ENCODE results near the gene MTHFD2.
"Not testable (repeated sequence)": the region's sequence is repeated elsewhere in the genome, so short reads cannot be mapped to it uniquely, and the experiment has no call there.

MTHFD2 gene

DNA sequence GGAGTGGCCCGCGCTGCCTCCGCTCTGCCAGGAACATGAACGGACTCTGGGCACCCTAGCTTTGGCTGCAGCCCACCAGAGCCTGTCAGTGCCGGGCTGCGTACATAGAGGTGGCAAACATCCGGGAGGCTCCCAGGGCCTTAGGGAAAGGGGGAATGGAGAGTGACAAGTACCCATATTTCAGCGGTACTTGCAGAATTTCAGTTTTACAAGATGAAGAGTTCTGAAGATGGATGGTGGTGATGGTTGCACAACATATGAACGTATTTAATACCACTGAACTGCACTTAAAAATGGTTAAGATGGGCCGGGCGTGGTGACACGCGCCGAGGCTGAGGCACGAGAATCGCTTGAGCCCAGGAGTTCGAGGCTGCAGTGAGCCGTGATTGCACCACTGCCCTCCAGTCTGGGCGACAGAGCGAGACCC is 873 bp downstream of the MTHFD2 start:
- peaks cover 10% of the 10 kb centered on the region for H3K36me3 ChIP-seq (ENCODE audit: control insufficient read depth, insufficient read depth, low read length, severe bottlenecking)
- peak overlapping the region; percentile 98 for H3K9ac ChIP-seq (ENCODE audit: low read length)
- peaks cover 41% of the 10 kb centered on the region for H3K4me1 ChIP-seq (ENCODE audit: control insufficient read depth, insufficient read depth, low read length)
- peak overlapping the region; percentile 96 for H3K4me3 ChIP-seq (ENCODE audit: low read length)
- no peaks in the 10 kb centered on the region for H3K9me3 ChIP-seq (ENCODE audit: control insufficient read depth, low read length)
- H3K27me3 ChIP-seq (replicated peaks; ENCODE audit: control insufficient read depth, insufficient read depth, low read length), result no peaks in the 10 kb centered on the region
- DNase-seq (ENCODE audit: low read depth), result no peak

DNA sequence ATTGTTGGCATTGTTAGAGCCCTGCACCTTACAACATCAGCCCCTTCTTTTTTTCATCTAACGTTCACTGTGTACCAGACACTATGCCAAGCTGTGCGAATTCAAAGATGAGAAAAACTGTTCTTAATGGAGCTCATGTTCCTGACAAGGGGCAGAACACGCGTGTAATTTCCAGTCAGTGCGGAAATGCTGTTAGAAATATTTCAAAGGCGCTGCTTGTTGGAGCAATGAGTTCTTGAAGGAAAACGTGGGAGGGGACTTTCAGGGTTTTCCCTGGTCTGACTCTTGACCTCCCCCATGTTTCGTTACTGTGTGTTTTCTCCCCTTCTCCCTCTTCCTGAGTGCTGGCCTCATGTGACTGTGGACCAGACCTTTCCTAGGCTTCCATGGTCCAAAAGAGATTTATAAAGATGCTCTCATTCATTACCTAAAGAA is 1.5 kb downstream of the MTHFD2 start:
- H3K27me3 ChIP-seq (replicated peaks; ENCODE audit: control insufficient read depth, insufficient read depth, low read length), result no peaks in the 10 kb centered on the region
- peaks cover 43% of the 10 kb centered on the region for H3K4me1 ChIP-seq (ENCODE audit: control insufficient read depth, insufficient read depth, low read length)
- H3K9me3 ChIP-seq (ENCODE audit: control insufficient read depth, low read length), result no peaks in the 10 kb centered on the region
- peak overlapping the region; percentile 96 for H3K4me3 ChIP-seq (ENCODE audit: low read length)
- peak; percentile 60 for DNase-seq (ENCODE audit: low read depth)
- H3K36me3 ChIP-seq (ENCODE audit: control insufficient read depth, insufficient read depth, low read length, severe bottlenecking), result peaks cover 16% of the 10 kb centered on the region
- H3K9ac ChIP-seq (ENCODE audit: low read length), result peak overlapping the region; percentile 98

DNA sequence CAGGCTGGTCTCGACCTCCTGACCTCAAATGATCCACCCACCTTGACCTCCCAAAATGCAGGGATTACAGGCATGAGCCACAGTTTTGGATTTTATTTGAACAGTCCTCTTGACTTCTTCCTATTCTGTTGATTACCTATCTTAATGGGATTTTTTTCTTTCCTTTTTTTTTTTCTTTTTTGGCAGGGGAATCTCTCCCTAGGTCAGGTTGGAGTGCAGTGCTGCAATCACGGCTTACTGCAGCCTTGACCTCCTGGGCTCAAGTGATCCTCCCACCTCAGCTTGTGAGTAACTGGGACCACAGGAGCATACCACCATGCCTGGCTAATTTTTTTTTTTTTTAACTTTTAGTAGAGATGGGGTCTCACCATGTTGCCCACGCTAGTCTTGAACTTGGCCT is 2.8 kb downstream of the MTHFD2 start:
- Histone ChIP-seq H3K9me3 (ENCODE audit: control insufficient read depth, low read length) (no peaks in the 10 kb centered on the region), H3K4me1 (ENCODE audit: control insufficient read depth, insufficient read depth, low read length) (peaks cover 53% of the 10 kb centered on the region), H3K9ac (ENCODE audit: low read length) (peak overlapping the region; percentile 47), H3K4me3 (ENCODE audit: low read length) (peak overlapping the region; percentile 96), H3K36me3 (ENCODE audit: control insufficient read depth, insufficient read depth, low read length, severe bottlenecking) (peaks cover 26% of the 10 kb centered on the region), H3K27me3 (replicated peaks; ENCODE audit: control insufficient read depth, insufficient read depth, low read length) (no peaks in the 10 kb centered on the region)
- no peak for DNase-seq (ENCODE audit: low read depth)

DNA sequence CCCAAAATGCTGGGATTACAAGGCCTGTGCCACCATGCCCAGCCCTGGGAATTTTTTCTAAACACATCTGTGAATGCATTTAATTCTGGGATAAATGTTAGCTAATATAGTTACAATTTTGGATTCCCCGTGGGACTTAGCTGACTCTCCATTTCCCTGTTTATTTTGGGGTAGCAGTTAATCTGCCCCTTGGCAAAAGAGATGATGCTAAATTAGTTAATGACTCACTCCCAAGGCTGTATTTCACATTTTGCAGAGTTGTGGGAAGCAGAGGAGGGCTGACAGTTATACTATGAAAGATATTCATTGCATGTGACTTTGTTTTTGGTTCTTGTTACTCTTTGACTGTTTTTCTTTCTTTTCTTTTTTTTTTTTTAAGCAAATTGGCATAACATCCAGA is 3.2 kb downstream of the MTHFD2 start:
- peak; percentile 88 for DNase-seq (ENCODE audit: low read depth)
- Histone ChIP-seq H3K9ac (ENCODE audit: low read length) (no peak overlapping the region), H3K9me3 (ENCODE audit: control insufficient read depth, low read length) (no peaks in the 10 kb centered on the region), H3K4me1 (ENCODE audit: control insufficient read depth, insufficient read depth, low read length) (peaks cover 57% of the 10 kb centered on the region), H3K36me3 (ENCODE audit: control insufficient read depth, insufficient read depth, low read length, severe bottlenecking) (peaks cover 29% of the 10 kb centered on the region), H3K27me3 (replicated peaks; ENCODE audit: control insufficient read depth, insufficient read depth, low read length) (no peaks in the 10 kb centered on the region), H3K4me3 (ENCODE audit: low read length) (peak overlapping the region; percentile 96)

DNA sequence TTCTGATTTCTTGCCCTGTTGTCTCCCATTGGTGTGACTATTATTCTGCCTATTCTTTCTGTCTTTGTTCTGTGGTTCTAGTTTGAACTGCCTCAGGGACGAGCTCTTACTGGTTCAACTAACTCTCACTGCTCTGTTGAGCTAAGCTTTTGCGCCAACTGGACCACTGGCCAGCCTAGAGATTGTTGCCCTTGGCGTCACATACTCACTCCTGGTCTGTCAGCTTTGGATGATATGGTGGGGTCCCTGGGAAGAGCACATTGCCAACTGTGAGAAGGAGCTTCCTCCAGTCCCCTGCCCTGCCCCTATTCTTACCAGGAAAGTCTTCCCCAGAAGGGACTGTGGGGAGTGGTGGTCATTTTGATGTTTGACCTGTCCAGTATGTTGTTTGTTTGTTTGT is 6.0 kb downstream of the MTHFD2 start:
- DNase-seq (ENCODE audit: low read depth), result no peak
- H3K36me3 ChIP-seq (ENCODE audit: control insufficient read depth, insufficient read depth, low read length, severe bottlenecking), result peaks cover 51% of the 10 kb centered on the region

DNA sequence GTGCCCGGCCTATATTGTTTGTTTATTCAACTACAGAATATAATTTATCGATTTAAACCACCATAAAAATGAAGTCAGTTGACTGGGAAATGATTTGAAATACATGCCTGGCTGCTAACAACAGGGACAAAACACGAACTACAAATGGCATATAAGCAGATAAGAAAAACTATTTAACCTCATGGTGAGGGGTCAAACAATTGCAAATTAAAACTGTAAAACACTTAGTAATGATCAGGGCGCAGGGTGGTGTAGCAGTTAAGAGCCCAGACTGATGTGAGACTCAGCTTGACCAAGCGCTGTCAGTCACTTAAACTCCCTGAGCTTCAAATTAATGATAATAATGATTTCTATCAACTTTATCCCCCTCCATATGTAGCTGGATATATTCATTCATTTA is 6.7 kb downstream of the MTHFD2 start:
- no peaks in the 10 kb centered on the region for H3K27me3 ChIP-seq (replicated peaks; ENCODE audit: control insufficient read depth, insufficient read depth, low read length)
- no peak overlapping the region for H3K9ac ChIP-seq (ENCODE audit: low read length)
- H3K9me3 ChIP-seq (ENCODE audit: control insufficient read depth, low read length), result no peaks in the 10 kb centered on the region
- H3K36me3 ChIP-seq (ENCODE audit: control insufficient read depth, insufficient read depth, low read length, severe bottlenecking), result peaks cover 58% of the 10 kb centered on the region
- peaks cover 48% of the 10 kb centered on the region for H3K4me1 ChIP-seq (ENCODE audit: control insufficient read depth, insufficient read depth, low read length)
- H3K4me3 ChIP-seq (ENCODE audit: low read length), result no peak overlapping the region
- DNase-seq (ENCODE audit: low read depth), result no peak

More for the DNA sequence above, 6.0 kb downstream of the MTHFD2 start:
- no peaks in the 10 kb centered on the region for H3K9me3 ChIP-seq (ENCODE audit: control insufficient read depth, low read length)
- peaks cover 54% of the 10 kb centered on the region for H3K4me1 ChIP-seq (ENCODE audit: control insufficient read depth, insufficient read depth, low read length)
- H3K4me3 ChIP-seq (ENCODE audit: low read length), result no peak overlapping the region
- H3K9ac ChIP-seq (ENCODE audit: low read length), result no peak overlapping the region
- no peaks in the 10 kb centered on the region for H3K27me3 ChIP-seq (replicated peaks; ENCODE audit: control insufficient read depth, insufficient read depth, low read length)

DNA sequence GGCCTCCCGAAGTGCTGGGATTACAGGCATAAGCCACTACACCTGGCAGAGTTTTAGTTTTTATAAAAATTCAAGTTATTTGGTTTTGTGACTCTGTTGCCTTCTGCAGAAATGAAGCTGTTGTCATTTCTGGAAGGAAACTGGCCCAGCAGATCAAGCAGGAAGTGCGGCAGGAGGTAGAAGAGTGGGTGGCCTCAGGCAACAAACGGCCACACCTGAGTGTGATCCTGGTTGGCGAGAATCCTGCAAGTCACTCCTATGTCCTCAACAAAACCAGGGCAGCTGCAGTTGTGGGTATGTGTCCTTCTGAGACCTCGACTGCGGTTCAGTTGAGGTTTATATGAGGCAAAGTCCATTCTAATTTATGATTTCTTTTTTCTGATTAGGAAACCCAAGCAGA is 7.2 kb downstream of the MTHFD2 start:
- peaks cover 44% of the 10 kb centered on the region for H3K4me1 ChIP-seq (ENCODE audit: control insufficient read depth, insufficient read depth, low read length)
- H3K9ac ChIP-seq (ENCODE audit: low read length), result no peak overlapping the region
- DNase-seq (ENCODE audit: low read depth), result no peak
- H3K36me3 ChIP-seq (ENCODE audit: control insufficient read depth, insufficient read depth, low read length, severe bottlenecking), result peaks cover 63% of the 10 kb centered on the region
- no peak overlapping the region for H3K4me3 ChIP-seq (ENCODE audit: low read length)
- no peaks in the 10 kb centered on the region for H3K27me3 ChIP-seq (replicated peaks; ENCODE audit: control insufficient read depth, insufficient read depth, low read length)
- H3K9me3 ChIP-seq (ENCODE audit: control insufficient read depth, low read length), result no peaks in the 10 kb centered on the region

DNA sequence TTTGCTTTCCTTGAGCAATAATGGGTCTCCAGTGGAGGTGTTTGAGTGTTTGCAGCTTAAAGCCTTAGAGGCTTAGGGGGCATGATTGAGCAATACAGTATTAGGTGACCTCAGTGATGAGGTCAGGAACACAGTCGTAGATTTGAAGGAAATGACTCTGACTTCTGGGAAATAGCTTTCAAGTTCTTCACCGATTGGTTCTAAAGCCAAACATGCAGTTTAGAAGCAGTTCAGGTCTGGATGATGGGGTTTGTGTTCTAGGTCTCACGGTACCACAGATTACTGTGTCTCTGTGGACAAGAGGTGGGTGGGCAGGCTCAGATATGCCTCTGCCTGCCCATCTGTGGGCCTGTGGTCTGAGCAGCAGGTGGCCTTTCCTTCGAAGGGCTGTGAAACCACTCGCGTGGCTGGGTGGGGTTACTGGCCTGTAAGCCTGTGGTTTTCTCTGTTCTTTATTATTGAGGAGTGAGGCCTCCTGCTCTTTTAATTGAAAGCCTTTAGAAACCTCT is 7.8 kb downstream of the MTHFD2 start:
- no peaks in the 10 kb centered on the region for H3K9me3 ChIP-seq (ENCODE audit: control insufficient read depth, low read length)
- peak; percentile 48 for DNase-seq (ENCODE audit: low read depth)
- no peak overlapping the region for H3K4me3 ChIP-seq (ENCODE audit: low read length)
- H3K4me1 ChIP-seq (ENCODE audit: control insufficient read depth, insufficient read depth, low read length), result peaks cover 37% of the 10 kb centered on the region
- no peak overlapping the region for H3K9ac ChIP-seq (ENCODE audit: low read length)
- no peaks in the 10 kb centered on the region for H3K27me3 ChIP-seq (replicated peaks; ENCODE audit: control insufficient read depth, insufficient read depth, low read length)
- H3K36me3 ChIP-seq (ENCODE audit: control insufficient read depth, insufficient read depth, low read length, severe bottlenecking), result peaks cover 69% of the 10 kb centered on the region

DNA sequence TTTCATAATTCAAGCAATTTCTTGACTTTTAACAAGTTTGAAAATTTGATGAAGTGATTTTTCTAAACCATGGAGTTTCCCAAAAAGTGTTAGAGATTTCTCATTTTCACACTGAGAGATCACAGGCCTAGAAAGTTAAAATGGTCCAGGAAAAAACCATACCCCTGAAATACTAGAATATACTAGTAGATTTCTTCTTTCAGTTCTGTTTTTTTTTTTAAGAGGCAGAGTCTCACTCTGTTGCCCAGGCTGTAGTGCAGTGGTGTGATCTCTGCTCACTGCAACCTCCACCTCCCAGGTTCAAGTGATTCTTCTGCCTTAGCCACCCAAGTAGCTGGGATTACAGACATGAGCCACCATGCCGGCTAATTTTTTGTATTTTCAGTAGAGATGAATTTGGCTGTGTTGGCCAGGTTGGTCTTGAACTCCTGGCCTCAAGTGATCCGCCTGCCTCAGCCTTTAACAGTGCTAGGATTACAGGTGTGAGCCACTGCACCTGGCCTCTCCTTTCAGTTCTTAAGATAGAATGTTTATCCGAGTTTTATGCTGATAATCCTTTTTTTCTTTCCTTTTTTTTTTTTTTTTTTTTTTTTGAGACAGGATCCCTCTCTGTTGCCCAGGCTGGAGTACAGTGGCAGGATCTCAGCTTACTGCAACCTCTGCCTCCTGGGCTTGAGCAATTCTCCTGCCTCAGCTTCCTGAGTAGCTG is 14.4 kb downstream of the MTHFD2 start:
- H3K36me3 ChIP-seq (ENCODE audit: control insufficient read depth, insufficient read depth, low read length, severe bottlenecking), result peaks cover 95% of the 10 kb centered on the region
- H3K4me3 ChIP-seq (ENCODE audit: low read length), result no peak overlapping the region
- H3K9ac ChIP-seq (ENCODE audit: low read length), result no peak overlapping the region
- no peaks in the 10 kb centered on the region for H3K9me3 ChIP-seq (ENCODE audit: control insufficient read depth, low read length)
- H3K4me1 ChIP-seq (ENCODE audit: control insufficient read depth, insufficient read depth, low read length), result no peaks in the 10 kb centered on the region
- H3K27me3 ChIP-seq (replicated peaks; ENCODE audit: control insufficient read depth, insufficient read depth, low read length), result no peaks in the 10 kb centered on the region
- no peak for DNase-seq (ENCODE audit: low read depth)

DNA sequence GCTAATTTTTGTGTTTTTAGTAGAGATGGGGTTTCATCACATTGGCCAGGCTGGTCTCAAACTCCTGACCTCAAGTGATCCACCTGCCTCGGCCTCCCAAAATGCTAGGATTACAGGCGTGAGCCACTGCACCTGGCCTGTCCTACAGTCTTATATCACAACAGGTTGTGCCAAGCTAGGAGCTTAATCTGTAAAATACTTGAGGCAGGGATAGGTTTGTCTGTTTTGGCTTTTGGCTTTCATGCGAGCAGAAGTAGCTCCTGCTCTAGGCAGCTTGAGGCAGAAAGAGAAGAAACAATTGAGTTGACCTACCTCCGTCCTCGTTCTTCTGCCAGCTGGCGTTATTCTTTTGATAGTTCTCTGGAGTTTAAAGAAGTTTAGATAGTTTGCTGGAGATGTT is 17.4 kb downstream of the MTHFD2 start:
- not testable (repeated sequence) for DNase-seq (ENCODE audit: low read depth); H3K4me1 ChIP-seq (ENCODE audit: control insufficient read depth, insufficient read depth, low read length); H3K4me3 ChIP-seq (ENCODE audit: low read length); H3K27me3 ChIP-seq (replicated peaks; ENCODE audit: control insufficient read depth, insufficient read depth, low read length); H3K9me3 ChIP-seq (ENCODE audit: control insufficient read depth, low read length); H3K9ac ChIP-seq (ENCODE audit: low read length)
- H3K36me3 ChIP-seq (ENCODE audit: control insufficient read depth, insufficient read depth, low read length, severe bottlenecking), result peaks cover 85% of the 10 kb centered on the region

DNA sequence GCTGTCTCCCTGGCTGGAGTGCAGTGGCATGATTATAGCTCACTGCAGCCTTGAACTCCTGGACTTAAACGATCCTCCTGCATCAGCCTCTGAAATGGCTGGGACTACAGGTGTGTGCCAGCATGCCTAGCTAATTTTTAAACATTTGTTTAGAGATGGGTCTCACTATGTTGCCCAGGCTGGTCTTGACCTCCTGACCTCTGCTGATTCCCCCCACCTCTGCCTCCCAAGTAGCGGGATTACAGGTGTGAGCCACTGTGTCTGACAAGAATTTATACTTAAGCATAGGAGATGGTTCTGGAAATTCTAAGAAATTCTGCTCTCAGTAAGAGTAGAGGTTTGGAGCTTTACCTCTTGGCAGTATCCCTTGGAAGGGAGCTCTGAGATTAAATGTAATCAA is 18.2 kb downstream of the MTHFD2 start:
- Histone ChIP-seq H3K4me3 (ENCODE audit: low read length) (no peak overlapping the region), H3K27me3 (replicated peaks; ENCODE audit: control insufficient read depth, insufficient read depth, low read length) (no peaks in the 10 kb centered on the region), H3K4me1 (ENCODE audit: control insufficient read depth, insufficient read depth, low read length) (no peaks in the 10 kb centered on the region), H3K36me3 (ENCODE audit: control insufficient read depth, insufficient read depth, low read length, severe bottlenecking) (peaks cover 83% of the 10 kb centered on the region), H3K9me3 (ENCODE audit: control insufficient read depth, low read length) (no peaks in the 10 kb centered on the region), H3K9ac (ENCODE audit: low read length) (no peak overlapping the region)
- DNase-seq (ENCODE audit: low read depth), result no peak

All from adipocyte (in vitro differentiated cells).